ENCODE measurements around the gene PRDX4.
"Not testable (repeated sequence)": the region's sequence is repeated elsewhere in the genome, so short reads cannot be mapped to it uniquely, and the experiment has no call there.

Gene PRDX4

DNA sequence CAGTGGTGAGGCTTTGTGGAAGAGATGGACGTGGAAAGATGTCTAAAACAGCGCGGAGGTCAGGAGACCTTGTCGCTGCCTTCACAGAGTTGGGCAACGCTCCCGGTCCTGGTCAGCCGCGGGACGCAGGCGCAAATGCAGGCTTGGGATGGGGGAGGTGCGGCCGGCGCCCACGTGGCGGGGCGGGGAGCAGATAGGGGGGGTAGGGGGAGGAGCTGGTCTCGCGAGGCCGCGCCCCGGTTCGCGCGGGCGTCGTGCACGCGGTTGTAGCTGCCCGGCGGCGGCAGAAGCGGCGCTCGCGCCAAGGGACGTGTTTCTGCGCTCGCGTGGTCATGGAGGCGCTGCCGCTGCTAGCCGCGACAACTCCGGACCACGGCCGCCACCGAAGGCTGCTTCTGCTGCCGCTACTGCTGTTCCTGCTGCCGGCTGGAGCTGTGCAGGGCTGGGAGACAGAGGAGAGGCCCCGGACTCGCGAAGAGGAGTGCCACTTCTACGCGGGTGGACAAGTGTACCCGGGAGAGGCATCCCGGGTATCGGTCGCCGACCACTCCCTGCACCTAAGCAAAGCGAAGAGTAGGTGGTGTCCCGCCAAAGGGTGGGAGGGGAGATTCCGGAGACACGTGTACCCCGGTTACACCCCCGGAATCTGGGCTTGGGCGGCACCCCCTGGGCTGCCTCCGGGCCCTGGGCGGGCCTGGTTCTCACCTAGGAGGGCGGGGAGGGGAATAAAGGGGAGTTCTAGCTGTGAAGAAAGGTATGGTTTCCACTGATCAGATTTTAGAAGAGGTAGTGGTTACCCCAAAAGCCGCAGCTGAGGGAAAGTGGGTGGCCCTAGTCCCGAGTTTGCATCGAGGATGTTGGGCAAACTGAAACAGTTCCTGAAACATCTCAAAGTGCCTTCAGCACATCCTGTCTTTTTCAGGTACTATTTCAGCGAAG, at the start of gene PRDX4:
TSS of gene PRDX4 (plus strand) at position 255 of the 939 bp plus-strand sequence. CDS start at position 333, 78 bp downstream.
- DNase-seq (ENCODE audit: low read depth): peak; percentile 90

GRCh38 chrX:23621621-23622265, 45.5 kb upstream of the PRDX4 start:
- no peak for DNase-seq (ENCODE audit: low read depth)

- no peak for DNase-seq (ENCODE audit: low read depth)
These were observed 43.5 kb upstream of the PRDX4 start for GRCh38 chrX:23623797-23624196.

- DNase-seq (ENCODE audit: low read depth): no peak
These were observed 40.6 kb upstream of the PRDX4 start for GRCh38 chrX:23626651-23627050.

- DNase-seq (ENCODE audit: low read depth): no peak
These were observed 39.2 kb upstream of the PRDX4 start for GRCh38 chrX:23628131-23628530.

DNA sequence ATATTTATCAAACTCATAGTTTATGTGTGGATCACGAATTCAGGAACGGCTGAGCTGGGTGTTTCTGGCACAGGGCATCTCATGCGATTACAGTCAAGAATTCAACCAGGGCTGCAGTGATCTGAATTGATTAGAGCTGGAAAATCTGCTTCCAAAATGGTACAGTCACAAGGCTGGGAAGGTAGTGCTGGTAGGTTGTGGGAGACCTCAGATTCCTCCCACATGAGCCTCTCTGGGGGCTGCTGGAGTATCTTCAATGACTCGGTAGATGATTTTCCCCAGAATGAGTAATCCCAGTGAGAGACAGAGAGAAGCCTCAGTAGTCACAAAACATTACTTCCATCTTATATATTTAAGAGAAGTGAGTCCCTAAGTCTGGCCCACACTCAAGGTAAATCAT, 36.2 kb upstream of the PRDX4 start:
- no peak for DNase-seq (ENCODE audit: low read depth)

GRCh38 chrX:23633834-23634580, 33.3 kb upstream of the PRDX4 start:
- no peak for DNase-seq (ENCODE audit: low read depth)

- DNase-seq (ENCODE audit: low read depth): no peak
These were observed 30.1 kb upstream of the PRDX4 start for GRCh38 chrX:23637187-23637586.

- no peak for DNase-seq (ENCODE audit: low read depth)
These were observed 24.3 kb upstream of the PRDX4 start for GRCh38 chrX:23643020-23643419.

GRCh38 chrX:23644744-23645143, 22.5 kb upstream of the PRDX4 start:
- no peak for DNase-seq (ENCODE audit: low read depth)

DNA sequence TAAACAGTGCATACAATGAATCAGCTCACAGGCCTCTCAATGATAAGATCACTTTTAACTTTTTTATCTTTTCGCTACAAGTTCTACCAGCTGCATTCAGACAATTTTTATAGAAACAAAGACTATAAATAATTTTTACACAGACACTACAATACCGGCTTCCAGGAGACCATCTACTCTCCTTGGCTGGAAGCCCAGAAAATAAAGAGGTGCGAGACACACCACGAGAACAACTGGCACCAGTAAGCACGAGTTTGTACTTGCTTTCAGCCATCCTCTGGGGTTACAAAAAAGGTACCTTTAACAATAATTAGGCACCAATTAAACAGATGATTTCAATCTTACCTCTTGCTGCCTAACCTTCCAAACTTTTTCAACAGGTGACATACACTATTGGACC, 11.2 kb upstream of the PRDX4 start:
- no peak for DNase-seq (ENCODE audit: low read depth)

DNA sequence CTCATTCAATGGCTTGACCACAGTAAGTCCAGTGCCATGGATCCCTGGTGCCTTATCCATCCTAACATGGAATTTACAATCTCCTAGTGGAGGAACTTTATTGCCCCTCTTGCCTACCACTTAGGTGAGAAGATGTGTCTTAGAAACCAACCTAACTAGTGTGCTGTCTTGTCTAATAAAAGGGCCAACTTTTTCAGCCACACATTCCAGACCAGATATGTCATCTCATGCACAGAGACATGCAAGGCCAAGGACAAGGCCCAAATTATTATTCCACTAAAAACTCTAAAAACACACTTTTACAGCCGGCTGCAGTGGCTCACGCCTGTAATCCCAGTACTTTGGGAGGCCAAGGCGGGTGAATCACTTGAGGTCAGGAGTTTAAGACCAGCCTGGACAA, 10.6 kb upstream of the PRDX4 start:
- no peak for DNase-seq (ENCODE audit: low read depth)

GRCh38 chrX:23659339-23659738, 8.0 kb upstream of the PRDX4 start:
- DNase-seq (ENCODE audit: low read depth): no peak

GRCh38 chrX:23660083-23660765, 7.1 kb upstream of the PRDX4 start:
- not testable (repeated sequence) for DNase-seq (ENCODE audit: low read depth)

DNA sequence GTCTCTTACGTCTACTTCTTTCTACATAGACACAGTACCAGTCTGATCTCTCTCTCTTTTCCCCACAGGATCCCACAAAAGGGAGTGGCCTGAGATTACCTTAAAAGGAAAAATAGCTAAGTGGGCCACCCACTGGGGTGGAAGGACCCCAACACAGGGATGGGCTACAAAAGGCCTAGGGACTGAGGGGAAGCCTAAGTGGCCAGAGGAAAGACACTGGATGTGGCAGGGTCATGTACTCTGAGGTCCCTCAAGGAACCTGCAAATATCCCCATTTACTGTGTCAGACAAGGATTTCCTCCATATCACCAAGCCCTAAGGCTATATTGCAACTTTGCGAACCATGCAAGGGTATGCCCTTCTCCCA, 6.5 kb upstream of the PRDX4 start:
- no peak for DNase-seq (ENCODE audit: low read depth)

GRCh38 chrX:23661671-23662070, 5.6 kb upstream of the PRDX4 start:
- DNase-seq (ENCODE audit: low read depth): no peak

DNA sequence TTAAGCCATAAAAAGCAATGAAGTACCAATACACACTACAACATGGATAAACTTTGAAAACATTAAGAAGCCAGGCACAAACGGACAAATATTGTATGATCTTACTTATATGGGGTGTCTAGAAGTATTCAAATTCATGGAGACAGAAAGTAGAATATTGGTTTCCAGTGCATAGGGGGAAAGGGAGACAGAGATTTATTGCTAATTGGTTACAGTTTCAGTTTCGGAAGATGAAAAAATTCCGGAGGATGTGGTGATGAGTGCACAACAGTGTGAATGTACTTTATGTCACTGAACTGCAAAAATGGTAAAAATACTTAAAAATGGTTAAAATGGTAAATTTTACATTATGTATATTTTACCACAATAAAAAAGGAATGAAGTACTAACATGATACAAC, 5.1 kb upstream of the PRDX4 start:
- DNase-seq (ENCODE audit: low read depth): no peak

- DNase-seq (ENCODE audit: low read depth): peak; percentile 6
These were observed 4.4 kb upstream of the PRDX4 start for GRCh38 chrX:23662853-23663252.

DNA sequence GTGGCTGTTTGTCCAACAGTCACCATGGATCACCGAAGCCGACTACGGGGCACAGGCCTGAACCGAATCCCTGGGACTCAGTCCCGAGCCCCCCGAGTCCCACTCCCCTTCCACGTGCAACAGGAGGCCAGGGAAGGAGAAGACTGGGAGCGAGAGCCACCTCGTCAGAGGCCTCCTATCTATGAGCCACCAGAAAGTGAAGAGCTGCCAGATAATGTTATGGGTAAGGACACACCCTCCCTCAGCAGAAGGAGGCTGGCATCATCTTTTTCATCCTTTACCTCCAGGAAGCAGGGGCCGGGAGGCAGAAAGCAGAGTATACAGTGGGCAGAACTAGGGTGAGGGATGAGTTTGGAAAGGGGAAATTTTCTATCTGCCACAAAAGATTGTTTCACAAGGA, 2.8 kb upstream of the PRDX4 start:
- no peak for DNase-seq (ENCODE audit: low read depth)

- no peak for DNase-seq (ENCODE audit: low read depth)
These were observed 1.0 kb upstream of the PRDX4 start for GRCh38 chrX:23666282-23666681.

GRCh38 chrX:23668335-23668734, 1.0 kb downstream of the PRDX4 start:
- peak; percentile 0 for DNase-seq (ENCODE audit: low read depth)

DNA sequence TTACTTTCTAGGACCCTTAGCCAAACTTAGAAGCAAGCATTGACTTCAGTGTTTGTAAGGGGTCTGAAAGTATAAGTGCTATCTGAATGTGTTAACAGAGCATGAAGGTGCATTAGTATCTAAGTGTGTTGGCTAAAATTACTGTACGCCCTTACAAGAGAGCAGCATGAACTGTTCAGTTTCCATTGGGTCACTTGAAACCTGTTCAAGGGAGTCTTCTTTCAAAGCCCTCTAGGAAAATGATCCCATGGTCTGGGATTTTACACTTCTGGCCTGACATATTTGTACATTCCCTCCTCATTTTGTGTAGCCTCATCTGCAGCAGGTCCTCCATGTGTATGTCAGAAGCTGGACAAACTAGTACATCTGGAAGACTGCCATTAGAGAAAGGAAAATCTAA, 3.2 kb downstream of the PRDX4 start:
- no peak for DNase-seq (ENCODE audit: low read depth)

Data from fibroblast of gingiva (primary cell).